HepG2 (cell line): Measurements from ENCODE around the gene RNH1. TPM values are rescaled to one million over a fixed set of nuclear protein-coding genes. Genes with fewer than 3 reads are reported as not detected.

Experiments
- ADNP ChIP-seq: sonication (generic); formaldehyde crosslinking; IDR thresholded peaks from 2 replicates; pipeline ENCODE4 v1.4.0; 2020; ENCODE audit warnings: missing genetic modification reagents
- FOXC1 ChIP-seq: sonication (generic); formaldehyde crosslinking; IDR thresholded peaks from 2 replicates; pipeline ENCODE4 v1.8.0; 2022; ENCODE audit warnings: mild to moderate bottlenecking, missing genetic modification reagents, borderline replicate concordance
- HHEX ChIP-seq: IDR thresholded peaks from 2 replicates; pipeline ENCODE4 v1.6.1; 2016; ENCODE audit warnings: control low read depth
- HOXA5 ChIP-seq: sonication (generic); formaldehyde crosslinking; IDR thresholded peaks from 2 replicates; pipeline ENCODE4 v1.4.0; 2020; ENCODE audit warnings: missing genetic modification reagents
- HOXA7 ChIP-seq: sonication (generic); formaldehyde crosslinking; IDR thresholded peaks from 2 replicates; pipeline ENCODE4 v1.8.1; 2022; ENCODE audit warnings: mild to moderate bottlenecking, missing genetic modification reagents, moderate library complexity
- JUN ChIP-seq: sonication (generic); formaldehyde crosslinking; IDR thresholded peaks from 2 replicates; pipeline ENCODE4 v1.4.0; 2020; ENCODE audit warnings: mild to moderate bottlenecking, missing genetic modification reagents
- MLLT10 ChIP-seq: sonication (generic); formaldehyde crosslinking; IDR thresholded peaks from 2 replicates; pipeline ENCODE4 v1.4.0; 2020; ENCODE audit warnings: missing genetic modification reagents
- NKX3-1 ChIP-seq: sonication (generic); formaldehyde crosslinking; IDR thresholded peaks from 2 replicates; pipeline ENCODE4 v1.5.0; 2020; ENCODE audit warnings: missing genetic modification reagents
- REXO4 ChIP-seq: sonication (generic); formaldehyde crosslinking; IDR thresholded peaks from 2 replicates; pipeline ENCODE4 v1.8.0; 2022; ENCODE audit warnings: missing genetic modification reagents, mild to moderate bottlenecking, borderline replicate concordance
- SALL1 ChIP-seq: sonication (generic); formaldehyde crosslinking; IDR thresholded peaks from 2 replicates; pipeline ENCODE4 v1.8.0; 2022; ENCODE audit warnings: mild to moderate bottlenecking, missing genetic modification reagents
- SNRNP70 ChIP-seq: fragments of 200-400 bp; formaldehyde crosslinking; IDR thresholded peaks from 2 replicates; pipeline ENCODE4 v1.6.1; 2017; ENCODE audit warnings: mild to moderate bottlenecking, low read depth, low read length, moderate library complexity
- SP1 ChIP-seq, 2 experiments: fragments of 450-650 bp in 1 of 2; sonication (generic) in 1 of 2; formaldehyde crosslinking in 1 of 2; IDR thresholded peaks; 2 replicates each; pipeline versions ENCODE4 v1.4.0 to v1.6.1; 2016 to 2020; ENCODE audit warnings: missing genetic modification reagents in 1 of 2
- SP2 ChIP-seq: sonication (generic); formaldehyde crosslinking; IDR thresholded peaks from 2 replicates; pipeline ENCODE4 v1.5.1; 2020; ENCODE audit warnings: mild to moderate bottlenecking, missing genetic modification reagents
- SPEN ChIP-seq: sonication (generic); formaldehyde crosslinking; IDR thresholded peaks from 2 replicates; pipeline ENCODE4 v1.5.1; 2020; ENCODE audit warnings: low read depth, mild to moderate bottlenecking, missing genetic modification reagents
- TAF15 ChIP-seq: fragments of 200-400 bp; formaldehyde crosslinking; IDR thresholded peaks from one replicate; pipeline ENCODE4 v1.6.1; 2018; ENCODE audit warnings: mild to moderate bottlenecking, low read depth, low read length; ENCODE audit not compliant: poor library complexity, severe bottlenecking
- TGIF2 ChIP-seq: IDR thresholded peaks from 2 replicates; pipeline ENCODE4 v1.6.1; 2016; ENCODE audit warnings: control low read depth, missing compliant biosample characterization
- ZBTB38 ChIP-seq: sonication (generic); formaldehyde crosslinking; IDR thresholded peaks from 2 replicates; pipeline ENCODE4 v1.5.1; 2020; ENCODE audit warnings: mild to moderate bottlenecking, missing genetic modification reagents
- ZC3H4 ChIP-seq: sonication (generic); formaldehyde crosslinking; IDR thresholded peaks from 2 replicates; pipeline ENCODE4 v1.4.0; 2020; ENCODE audit warnings: missing genetic modification reagents, borderline replicate concordance
- ZNF484 ChIP-seq: sonication (generic); formaldehyde crosslinking; IDR thresholded peaks from 2 replicates; pipeline ENCODE4 v1.5.1; 2020; ENCODE audit warnings: mild to moderate bottlenecking, low read depth, missing genetic modification reagents, borderline replicate concordance
- ZNF720 ChIP-seq: sonication (generic); formaldehyde crosslinking; IDR thresholded peaks from 2 replicates; pipeline ENCODE4 v1.4.0; 2020; ENCODE audit warnings: missing genetic modification reagents
- polyA plus RNA-seq, 8 experiments: library from polyadenylated mRNA; depleted of rRNA in 3 of 8; stranded (reverse) in 7 of 8; unstranded in 1 of 8; fragments of >200 nt; fragmentation: Illumina TruSeq in 4 of 8; extraction: Trizol in 4 of 8; gene quantifications; 2 replicates each; pipeline versions ENCODE4 v1.2.1 to v1.2.3, GENCODE V29; 2011 to 2016; ENCODE audit warnings: low read depth in 4 of 8, missing spikeins in 1 of 8, mixed read lengths in 1 of 8; ENCODE audit not compliant: insufficient read depth in 1 of 8
- total RNA-seq, 5 experiments: library from RNA; depleted of rRNA; stranded (reverse); fragments of >200 nt; fragmentation: Illumina TruSeq; extraction: Trizol; gene quantifications; 2 replicates each; pipeline ENCODE4 v1.2.3, GENCODE V29; 2016; ENCODE audit warnings: low read depth in 1 of 5
- TF ChIP-seq, protein P1 (sequence below): sonication (generic); formaldehyde crosslinking; IDR thresholded peaks from 2 replicates; pipeline ENCODE4 v1.4.0; 2020; ENCODE audit warnings: missing genetic modification reagents, borderline replicate concordance
- TF ChIP-seq, protein P2 (sequence below): IDR thresholded peaks from 2 replicates; pipeline ENCODE4 v1.6.1; 2016; ENCODE audit warnings: missing genetic modification reagents, missing compliant biosample characterization
- TF ChIP-seq, protein P3 (sequence below): sonication (generic); formaldehyde crosslinking; IDR thresholded peaks from 2 replicates; pipeline ENCODE4 v1.8.1; 2023; ENCODE audit warnings: missing genetic modification reagents, mild to moderate bottlenecking, borderline replicate concordance
- TF ChIP-seq, protein P4 (sequence below): sonication (generic); formaldehyde crosslinking; conservative IDR thresholded peaks from 2 replicates; pipeline ENCODE4 v1.4.0; 2020; ENCODE audit warnings: mild to moderate bottlenecking, missing genetic modification reagents, moderate library complexity

RNH1 gene
- total and polyA plus RNA-seq, 2 of the 13 experiments (the other 11 are each of a cell fraction or from before 2014, with no cell fraction given), result 36.0 to 74.1 TPM

DNA sequence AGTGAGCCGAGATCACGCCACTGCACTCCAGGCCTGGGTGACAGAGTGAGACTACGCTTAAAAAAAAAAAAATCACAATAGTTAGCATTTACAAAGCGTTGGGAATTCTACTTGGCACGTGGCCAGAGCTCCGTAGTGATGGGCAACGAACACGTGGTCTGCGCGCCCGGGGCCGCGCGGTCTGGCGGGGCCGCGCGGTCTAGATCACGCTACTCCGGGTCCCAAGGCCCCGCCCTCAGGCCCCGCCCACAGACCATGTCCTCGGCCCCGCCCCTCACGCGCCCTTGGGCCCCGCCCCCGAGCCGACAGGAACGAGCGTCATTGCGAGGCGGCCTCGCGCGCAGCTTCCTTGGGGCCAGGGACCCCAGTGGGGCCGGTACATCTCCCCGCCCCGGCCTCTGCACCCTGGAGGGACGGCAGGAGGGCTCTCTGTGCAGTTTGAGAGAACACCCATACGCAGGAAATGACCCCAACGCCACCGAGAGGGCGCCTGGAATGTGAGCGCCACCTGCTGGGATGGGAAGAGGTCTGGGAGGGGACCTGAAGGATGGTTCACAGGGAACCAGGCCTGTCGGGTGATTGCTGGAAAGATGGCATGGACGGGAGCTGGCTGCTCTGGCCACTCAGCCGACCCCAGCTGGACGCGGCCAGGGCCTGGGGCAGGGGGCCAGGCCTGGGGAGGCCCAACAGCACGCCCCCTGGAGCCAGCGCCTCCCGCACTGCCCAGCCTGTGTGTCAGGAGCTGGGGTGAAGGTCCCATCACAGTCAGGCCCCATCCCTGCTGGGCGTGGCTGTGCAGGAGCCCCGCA is 58.9 kb downstream of the RNH1 start (continued):
- TF ChIP-seq SNRNP70, result no peak
- TF ChIP-seq, protein P1, sequence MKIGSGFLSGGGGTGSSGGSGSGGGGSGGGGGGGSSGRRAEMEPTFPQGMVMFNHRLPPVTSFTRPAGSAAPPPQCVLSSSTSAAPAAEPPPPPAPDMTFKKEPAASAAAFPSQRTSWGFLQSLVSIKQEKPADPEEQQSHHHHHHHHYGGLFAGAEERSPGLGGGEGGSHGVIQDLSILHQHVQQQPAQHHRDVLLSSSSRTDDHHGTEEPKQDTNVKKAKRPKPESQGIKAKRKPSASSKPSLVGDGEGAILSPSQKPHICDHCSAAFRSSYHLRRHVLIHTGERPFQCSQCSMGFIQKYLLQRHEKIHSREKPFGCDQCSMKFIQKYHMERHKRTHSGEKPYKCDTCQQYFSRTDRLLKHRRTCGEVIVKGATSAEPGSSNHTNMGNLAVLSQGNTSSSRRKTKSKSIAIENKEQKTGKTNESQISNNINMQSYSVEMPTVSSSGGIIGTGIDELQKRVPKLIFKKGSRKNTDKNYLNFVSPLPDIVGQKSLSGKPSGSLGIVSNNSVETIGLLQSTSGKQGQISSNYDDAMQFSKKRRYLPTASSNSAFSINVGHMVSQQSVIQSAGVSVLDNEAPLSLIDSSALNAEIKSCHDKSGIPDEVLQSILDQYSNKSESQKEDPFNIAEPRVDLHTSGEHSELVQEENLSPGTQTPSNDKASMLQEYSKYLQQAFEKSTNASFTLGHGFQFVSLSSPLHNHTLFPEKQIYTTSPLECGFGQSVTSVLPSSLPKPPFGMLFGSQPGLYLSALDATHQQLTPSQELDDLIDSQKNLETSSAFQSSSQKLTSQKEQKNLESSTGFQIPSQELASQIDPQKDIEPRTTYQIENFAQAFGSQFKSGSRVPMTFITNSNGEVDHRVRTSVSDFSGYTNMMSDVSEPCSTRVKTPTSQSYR, result no peak
- TF ChIP-seq ZNF484 (CRISPR knock-in tag), result no peak
- no peak for TF ChIP-seq ZC3H4
- TF ChIP-seq TGIF2 (CRISPR knock-in tag), result no peak
- TF ChIP-seq SPEN, result peak; percentile 71; the same call in 1 of the 2 replicates
- no peak for TF ChIP-seq HOXA7 (CRISPR knock-in tag)
- TF ChIP-seq, protein P2, sequence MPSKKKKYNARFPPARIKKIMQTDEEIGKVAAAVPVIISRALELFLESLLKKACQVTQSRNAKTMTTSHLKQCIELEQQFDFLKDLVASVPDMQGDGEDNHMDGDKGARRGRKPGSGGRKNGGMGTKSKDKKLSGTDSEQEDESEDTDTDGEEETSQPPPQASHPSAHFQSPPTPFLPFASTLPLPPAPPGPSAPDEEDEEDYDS (CRISPR knock-in tag), result peak; percentile 91
- no peak for TF ChIP-seq JUN (CRISPR knock-in tag)
- TF ChIP-seq SALL1 (CRISPR knock-in tag), result peak; percentile 87
- TF ChIP-seq NKX3-1 (CRISPR knock-in tag), result no peak
- TF ChIP-seq, protein P3, sequence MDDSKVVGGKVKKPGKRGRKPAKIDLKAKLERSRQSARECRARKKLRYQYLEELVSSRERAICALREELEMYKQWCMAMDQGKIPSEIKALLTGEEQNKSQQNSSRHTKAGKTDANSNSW (CRISPR knock-in tag), result no peak
- no peak for TF ChIP-seq HHEX (CRISPR knock-in tag)
- TF ChIP-seq SP2, result no peak
- TF ChIP-seq REXO4 (CRISPR knock-in tag), result no peak
- TF ChIP-seq FOXC1, result no peak; the same call in 1 of the 2 replicates
- no peak for TF ChIP-seq MLLT10
- peak; percentile 85 for TF ChIP-seq ZBTB38 (CRISPR knock-in tag)
- TF ChIP-seq SP1 (IDR thresholded peaks at IDR 0.05), result 0 out of 2 replicates have a peak, but pooled peaks have one; percentile 27
- TF ChIP-seq SP1 (CRISPR knock-in tag; IDR thresholded peaks at IDR 0.05), result peak; percentile 79
- no peak for TF ChIP-seq TAF15
- peak; percentile 67; the same call in 1 of the 2 replicates for TF ChIP-seq HOXA5 (CRISPR knock-in tag)
- TF ChIP-seq ADNP (CRISPR knock-in tag), result 0 out of 2 replicates have a peak, but pooled peaks have one; percentile 32
- TF ChIP-seq ZNF720 (CRISPR knock-in tag), result no peak
- TF ChIP-seq, protein P4, sequence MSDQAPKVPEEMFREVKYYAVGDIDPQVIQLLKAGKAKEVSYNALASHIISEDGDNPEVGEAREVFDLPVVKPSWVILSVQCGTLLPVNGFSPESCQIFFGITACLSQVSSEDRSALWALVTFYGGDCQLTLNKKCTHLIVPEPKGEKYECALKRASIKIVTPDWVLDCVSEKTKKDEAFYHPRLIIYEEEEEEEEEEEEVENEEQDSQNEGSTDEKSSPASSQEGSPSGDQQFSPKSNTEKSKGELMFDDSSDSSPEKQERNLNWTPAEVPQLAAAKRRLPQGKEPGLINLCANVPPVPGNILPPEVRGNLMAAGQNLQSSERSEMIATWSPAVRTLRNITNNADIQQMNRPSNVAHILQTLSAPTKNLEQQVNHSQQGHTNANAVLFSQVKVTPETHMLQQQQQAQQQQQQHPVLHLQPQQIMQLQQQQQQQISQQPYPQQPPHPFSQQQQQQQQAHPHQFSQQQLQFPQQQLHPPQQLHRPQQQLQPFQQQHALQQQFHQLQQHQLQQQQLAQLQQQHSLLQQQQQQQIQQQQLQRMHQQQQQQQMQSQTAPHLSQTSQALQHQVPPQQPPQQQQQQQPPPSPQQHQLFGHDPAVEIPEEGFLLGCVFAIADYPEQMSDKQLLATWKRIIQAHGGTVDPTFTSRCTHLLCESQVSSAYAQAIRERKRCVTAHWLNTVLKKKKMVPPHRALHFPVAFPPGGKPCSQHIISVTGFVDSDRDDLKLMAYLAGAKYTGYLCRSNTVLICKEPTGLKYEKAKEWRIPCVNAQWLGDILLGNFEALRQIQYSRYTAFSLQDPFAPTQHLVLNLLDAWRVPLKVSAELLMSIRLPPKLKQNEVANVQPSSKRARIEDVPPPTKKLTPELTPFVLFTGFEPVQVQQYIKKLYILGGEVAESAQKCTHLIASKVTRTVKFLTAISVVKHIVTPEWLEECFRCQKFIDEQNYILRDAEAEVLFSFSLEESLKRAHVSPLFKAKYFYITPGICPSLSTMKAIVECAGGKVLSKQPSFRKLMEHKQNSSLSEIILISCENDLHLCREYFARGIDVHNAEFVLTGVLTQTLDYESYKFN (CRISPR knock-in tag), result peak; percentile 67
